Smooth muscle cell (in vitro differentiated cells): ENCODE measurements around the gene NEK5. TPM values are rescaled to one million over a fixed set of nuclear protein-coding genes. Genes with fewer than 3 reads are reported as not detected.
"Not testable (repeated sequence)": the region's sequence is repeated elsewhere in the genome, so short reads cannot be mapped to it uniquely, and the experiment has no call there.

Experiments used
- DNase-seq: peaks from one replicate; lab custom pipeline; 2025; ENCODE audit not compliant: unreplicated experiment; lab: John Stamatoyannopoulos, UW
- H2AFZ ChIP-seq: fragments of 200-600 bp; sonication (generic); 2 replicates; pipeline ENCODE4 v1.6.0; 2016; ENCODE audit warnings: antibody characterized with exemption, low read depth, mild to moderate bottlenecking
- H3F3A ChIP-seq: fragments of 200-600 bp; sonication (generic); 2 replicates; pipeline ENCODE4 v1.6.0; 2017; ENCODE audit warnings: antibody characterized with exemption, low read depth
- H3K27ac ChIP-seq: fragments of 200-600 bp; sonication (generic); 2 replicates; pipeline ENCODE4 v1.5.1; 2016; ENCODE audit warnings: low read depth, mild to moderate bottlenecking
- H3K27me3 ChIP-seq: fragments of 200-600 bp; sonication (generic); 2 replicates; pipeline ENCODE4 v1.6.1; 2016; ENCODE audit warnings: low read depth, mild to moderate bottlenecking
- H3K36me3 ChIP-seq: fragments of 200-600 bp; sonication (generic); 2 replicates; pipeline ENCODE4 v1.5.1; 2016; ENCODE audit warnings: low read depth
- H3K4me1 ChIP-seq: fragments of 200-600 bp; sonication (generic); 2 replicates; pipeline ENCODE4 v1.5.1; 2016; ENCODE audit warnings: low read depth
- H3K4me2 ChIP-seq: fragments of 200-600 bp; sonication (generic); 2 replicates; pipeline ENCODE4 v1.6.0; 2016; ENCODE audit warnings: mild to moderate bottlenecking
- H3K4me3 ChIP-seq: fragments of 200-600 bp; sonication (generic); 2 replicates; pipeline ENCODE4 v1.5.1; 2016; ENCODE audit warnings: mild to moderate bottlenecking
- H3K79me2 ChIP-seq: fragments of 200-600 bp; sonication (generic); 2 replicates; pipeline ENCODE4 v1.6.0; 2016; ENCODE audit warnings: low read depth, mild to moderate bottlenecking
- H3K9ac ChIP-seq: fragments of 200-600 bp; sonication (generic); 2 replicates; pipeline ENCODE4 v1.6.0; 2016; ENCODE audit warnings: low read depth
- H3K9me3 ChIP-seq: fragments of 200-600 bp; sonication (generic); replicated peaks from 2 replicates; pipeline ENCODE4 v1.5.1; 2016; ENCODE audit warnings: low read depth
- H4K20me1 ChIP-seq: fragments of 200-600 bp; sonication (generic); 2 replicates; pipeline ENCODE4 v1.6.0; 2016; ENCODE audit warnings: low read depth
- WGBS: methylation state at CpG from one replicate; pipeline ENCODE4 v1.1.7; 2016; ENCODE audit warnings: low lambda C conversion rate; 5-methylcytosine and 5-hydroxymethylcytosine counted together
- polyA plus RNA-seq: library from polyadenylated mRNA; unstranded; fragments of >200 nt; fragmentation: Nextera tagmentation; extraction: Ambion mirVana; gene quantifications from 2 replicates; pipeline ENCODE4 v1.2.1, GENCODE V29; 2016
- total RNA-seq: library from RNA; depleted of rRNA; stranded (reverse); fragments of >200 nt; gene quantifications from 2 replicates; pipeline ENCODE4 v1.2.3, GENCODE V29; 2014
- TF ChIP-seq, protein P1 (sequence below): fragments of 200-600 bp; sonication (generic); IDR thresholded peaks from 2 replicates; pipeline ENCODE4 v1.5.1; 2017; ENCODE audit warnings: borderline replicate concordance, mild to moderate bottlenecking, antibody characterized with exemption; ENCODE audit not compliant: insufficient read depth, poor library complexity, severe bottlenecking

The NEK5 gene
- total and polyA plus RNA-seq, 2 experiments from 2014 or later: 0.04 to 0.29 TPM

GRCh38 chr13:52082601-52083000 is 46.3 kb downstream of the NEK5 start:
- H3K4me1 ChIP-seq: no peaks in the 10 kb centered on the region
- H3K27me3 ChIP-seq: no peaks in the 10 kb centered on the region
- DNase-seq: no peak
- 38% methylated on average over 4 of the region's 4 CpGs for WGBS
- no peak overlapping the region for H3K4me2 ChIP-seq
- H3F3A ChIP-seq: no peaks in the 10 kb centered on the region
- no peak overlapping the region for H3K4me3 ChIP-seq
- no peaks in the 10 kb centered on the region for H3K9me3 ChIP-seq
- TF ChIP-seq, protein P1, sequence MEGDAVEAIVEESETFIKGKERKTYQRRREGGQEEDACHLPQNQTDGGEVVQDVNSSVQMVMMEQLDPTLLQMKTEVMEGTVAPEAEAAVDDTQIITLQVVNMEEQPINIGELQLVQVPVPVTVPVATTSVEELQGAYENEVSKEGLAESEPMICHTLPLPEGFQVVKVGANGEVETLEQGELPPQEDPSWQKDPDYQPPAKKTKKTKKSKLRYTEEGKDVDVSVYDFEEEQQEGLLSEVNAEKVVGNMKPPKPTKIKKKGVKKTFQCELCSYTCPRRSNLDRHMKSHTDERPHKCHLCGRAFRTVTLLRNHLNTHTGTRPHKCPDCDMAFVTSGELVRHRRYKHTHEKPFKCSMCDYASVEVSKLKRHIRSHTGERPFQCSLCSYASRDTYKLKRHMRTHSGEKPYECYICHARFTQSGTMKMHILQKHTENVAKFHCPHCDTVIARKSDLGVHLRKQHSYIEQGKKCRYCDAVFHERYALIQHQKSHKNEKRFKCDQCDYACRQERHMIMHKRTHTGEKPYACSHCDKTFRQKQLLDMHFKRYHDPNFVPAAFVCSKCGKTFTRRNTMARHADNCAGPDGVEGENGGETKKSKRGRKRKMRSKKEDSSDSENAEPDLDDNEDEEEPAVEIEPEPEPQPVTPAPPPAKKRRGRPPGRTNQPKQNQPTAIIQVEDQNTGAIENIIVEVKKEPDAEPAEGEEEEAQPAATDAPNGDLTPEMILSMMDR: no peak
- no peak overlapping the region for H3K9ac ChIP-seq
- peak overlapping the region; percentile 84 for H2AFZ ChIP-seq
- no peaks in the 10 kb centered on the region for H3K36me3 ChIP-seq
- H3K27ac ChIP-seq: peak overlapping the region; percentile 38
- H4K20me1 ChIP-seq: no peaks in the 10 kb centered on the region
- H3K79me2 ChIP-seq: no peaks in the 10 kb centered on the region

DNA sequence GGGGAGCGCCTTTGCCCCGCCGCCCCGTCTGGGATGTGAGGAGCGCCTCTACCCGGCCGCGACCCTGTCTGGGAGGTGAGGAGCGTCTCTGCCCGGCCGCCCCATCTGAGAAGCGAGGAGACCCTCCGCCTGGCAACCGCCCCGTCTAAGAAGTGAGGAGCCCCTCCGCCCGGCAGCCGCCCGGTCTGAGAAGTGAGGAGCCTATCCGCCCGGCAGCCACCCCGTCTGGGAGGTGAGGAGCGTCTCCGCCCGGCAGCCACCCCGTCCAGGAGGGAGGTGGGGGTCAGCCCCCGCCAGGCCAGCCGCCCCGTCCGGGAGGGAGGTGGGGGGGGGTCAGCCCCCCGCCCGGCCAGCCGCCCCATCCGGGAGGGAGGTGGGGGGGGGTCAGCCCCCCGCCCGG is 49.0 kb downstream of the NEK5 start:
- H3K27ac ChIP-seq, H3K4me1 ChIP-seq: not testable (repeated sequence)
- WGBS: 99% methylated on average over 14 of the region's 36 CpGs

DNA sequence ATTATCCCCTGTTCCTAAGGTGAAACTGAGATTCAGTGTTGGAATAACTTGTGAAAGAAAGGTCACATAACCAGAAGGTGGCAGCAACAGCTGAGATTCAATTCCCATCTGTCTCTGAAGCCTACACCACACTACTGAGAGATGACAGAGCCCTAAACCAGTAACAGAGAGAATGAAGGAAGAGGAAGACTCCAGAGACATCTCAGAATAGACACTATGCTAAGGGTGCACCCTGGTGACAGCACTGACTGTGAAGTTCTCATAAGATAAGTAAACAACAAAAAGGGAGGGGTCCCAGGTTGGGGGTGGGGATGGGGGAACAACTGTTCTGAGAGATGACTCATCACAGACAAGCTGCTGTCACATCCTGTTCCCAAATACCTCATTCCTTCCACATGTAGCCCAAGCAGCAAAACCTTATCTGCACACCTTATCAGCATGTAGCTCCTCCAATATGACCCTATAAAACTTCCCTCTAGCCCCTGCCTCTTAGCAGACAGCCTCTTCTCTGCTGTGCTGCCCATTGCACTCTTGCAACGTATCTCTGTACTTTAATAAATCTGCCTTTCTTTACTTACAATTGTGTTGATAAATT is 57.8 kb downstream of the NEK5 start:
- no peak for DNase-seq
- Histone ChIP-seq H3K4me2 (no peak overlapping the region), H3K36me3 (no peaks in the 10 kb centered on the region), H3K4me3 (no peak overlapping the region), H3K79me2 (no peaks in the 10 kb centered on the region), H3K4me1 (no peaks in the 10 kb centered on the region), H4K20me1 (no peaks in the 10 kb centered on the region), H3K27me3 (no peaks in the 10 kb centered on the region), H3F3A (no peaks in the 10 kb centered on the region), H3K27ac (no peak overlapping the region), H3K9ac (no peak overlapping the region), H3K9me3 (peaks cover 22% of the 10 kb centered on the region), H2AFZ (no peak overlapping the region)
- 69% methylated on average over 1 of the region's 1 CpG for WGBS
- TF ChIP-seq, protein P1: no peak

More for the DNA sequence above, 49.0 kb downstream of the NEK5 start:
- not testable (repeated sequence) for H3K9ac ChIP-seq, H2AFZ ChIP-seq, H3K4me2 ChIP-seq, DNase-seq, H3K4me3 ChIP-seq, H3K9me3 ChIP-seq, H3K79me2 ChIP-seq, H3K36me3 ChIP-seq, H4K20me1 ChIP-seq, H3F3A ChIP-seq, H3K27me3 ChIP-seq

- Histone ChIP-seq H3K27me3 (no peaks in the 10 kb centered on the region), H2AFZ (no peak overlapping the region), H3K36me3 (no peaks in the 10 kb centered on the region), H4K20me1 (no peaks in the 10 kb centered on the region), H3F3A (no peaks in the 10 kb centered on the region), H3K4me2 (no peak overlapping the region), H3K9ac (no peak overlapping the region), H3K4me3 (no peak overlapping the region), H3K27ac (no peak overlapping the region), H3K4me1 (no peaks in the 10 kb centered on the region), H3K9me3 (peaks cover 22% of the 10 kb centered on the region), H3K79me2 (no peaks in the 10 kb centered on the region)
- TF ChIP-seq, protein P1: no peak
- DNase-seq: no peak
These were observed 61.6 kb downstream of the NEK5 start for GRCh38 chr13:52067237-52067636.
